Activated CD8-positive, alpha-beta memory T cell treated with anti-CD3 and anti-CD28 coated beads, Interleukin-2, amount 50 U/mL, for 24 hours (primary cell): ENCODE data around the gene STRIP1.

Source experiments
- DNase-seq: peaks from one replicate; pipeline ENCODE4 v3.0.0-alpha.2; 2020; ENCODE audit errors: extremely low read depth

The STRIP1 gene

GRCh38 chr1:110097507-110098221 lies 63.2 kb downstream of the STRIP1 start:
- DNase-seq, result no peak

- DNase-seq, result no peak
These were observed 64.0 kb downstream of the STRIP1 start for GRCh38 chr1:110098222-110099026.

GRCh38 chr1:110100335-110100734 lies 65.9 kb downstream of the STRIP1 start:
- DNase-seq, result no peak

DNA sequence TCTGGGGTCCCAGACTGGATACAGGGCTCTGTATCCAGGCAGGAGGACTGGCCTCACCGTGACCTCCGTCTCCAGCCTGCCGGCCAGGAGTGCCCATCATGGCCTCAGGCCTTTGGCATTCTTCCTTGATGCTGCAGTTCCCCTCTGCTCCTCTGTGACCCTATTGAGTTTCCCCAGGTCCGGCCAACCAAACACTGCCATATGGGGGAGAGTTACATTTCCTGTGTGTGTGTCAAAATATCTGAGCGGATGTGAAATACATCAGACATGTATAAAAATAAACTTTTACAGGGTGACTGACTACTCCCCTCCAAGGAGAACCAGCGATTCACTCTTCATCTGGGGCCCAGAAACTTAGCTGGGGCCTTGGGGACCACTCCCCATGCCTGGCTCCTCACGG lies 67.7 kb downstream of the STRIP1 start:
- DNase-seq, result no peak
